Heart right ventricle (tissue), 16 donors: ENCODE results near the gene PACS1. TPM values are rescaled to one million over a fixed set of nuclear protein-coding genes. Genes with fewer than 3 reads are reported as not detected.

Experiments
- ATAC-seq, 8 donors: fragments of 200-7000 bp; cut with Tn5 transposase; one replicate each; pipeline ENCODE4 v1.9.1; 2020; ENCODE audit warnings: mild to moderate bottlenecking in 8 of 8, moderate library complexity in 8 of 8, moderate number of reproducible peaks in 1 of 8
- DNase-seq, 2 donors: peaks; one replicate each; pipeline ENCODE4 v3.0.0-alpha.2; 2020
- H3K27ac ChIP-seq, 10 donors: fragments of 200-600 bp; sonication (generic) in 2 of 10; one replicate each; pipeline versions ENCODE4 v1.5.0 to v1.8.0; 2020 to 2022; ENCODE audit warnings: mild to moderate bottlenecking in 3 of 10
- H3K27me3 ChIP-seq, 7 donors: fragments of 200-600 bp; one replicate each; pipeline ENCODE4 v1.8.0; 2021 to 2022; ENCODE audit warnings: mild to moderate bottlenecking in 2 of 7
- H3K36me3 ChIP-seq, 9 donors: fragments of 200-600 bp; sonication (generic) in 1 of 9; one replicate each; pipeline versions ENCODE4 v1.5.0 to v1.8.0; 2020 to 2022; ENCODE audit warnings: mild to moderate bottlenecking in 2 of 9
- H3K4me1 ChIP-seq, 9 donors: fragments of 200-600 bp; sonication (generic) in 1 of 9; one replicate each; pipeline versions ENCODE4 v1.5.0 to v1.8.0; 2020 to 2022; ENCODE audit warnings: mild to moderate bottlenecking in 4 of 9
- H3K4me3 ChIP-seq, 10 donors: fragments of 200-600 bp; sonication (generic) in 2 of 10; one replicate each; pipeline versions ENCODE4 v1.5.0 to v1.8.0; 2020 to 2022; ENCODE audit warnings: mild to moderate bottlenecking in 7 of 10, moderate library complexity in 2 of 10
- H3K9me3 ChIP-seq, 11 donors: fragments of 200-600 bp in 10 of 11; sonication (generic) in 2 of 11; one replicate each; pipeline versions ENCODE4 v1.5.0 to v1.8.0; 2013 to 2022; ENCODE audit warnings: mild to moderate bottlenecking in 2 of 11, control low read depth in 1 of 11, moderate library complexity in 1 of 11
- CTCF ChIP-seq, 9 donors: fragments of 200-600 bp; sonication (generic) in 2 of 9; IDR thresholded peaks; one replicate each; pipeline versions ENCODE4 v1.5.0 to v1.8.0; 2021 to 2022; ENCODE audit warnings: antibody characterized with exemption in 9 of 9, mild to moderate bottlenecking in 5 of 9, moderate library complexity in 1 of 9
- WGBS, 2 donors: extraction: QIAGEN DNeasy Blood & Tissue Kit; methylation state at CpG; one replicate each; pipeline ENCODE4 v1.1.7; 2013; ENCODE audit warnings: inconsistent platforms in 1 of 2; 5-methylcytosine and 5-hydroxymethylcytosine counted together
- intact Hi-C, 10 donors: fragments of 100-400 bp; cut with DNase I; formaldehyde crosslinking; loops; one replicate each; pipeline versions ENCODE4 v1.11.1 to v1.14.2; 2022
- polyA plus RNA-seq, 2 donors: library from polyadenylated mRNA; stranded (reverse); fragments of 200-250 nt; gene quantifications; one replicate each; pipeline ENCODE4 v1.2.3, GENCODE V29; 2013
- total RNA-seq, 10 donors: library from RNA; stranded (reverse); fragmentation: NEBNext Ultra II Directional in 3 of 10; extraction: Animal tissue kit (Norgen Biotek cat#: 25700) in 3 of 10; gene quantifications; one replicate each; pipeline versions ENCODE4 v1.2.1 to v1.2.4, GENCODE V29; 2021 to 2023
- donor health status: Arrhythmogenic right ventricular cardiomyopathy.
- donor health status: ischemic (EF 13 %, LVEDD 7.1; RV severe dilation, severe dysfunction).
- donor health status: healthy with polysubstance abuse.
- donor health status: DM: no; HTN: yes; CAD: no.
- donor health status: DM: no; HTN: no; CAD: no.
- donor health status: ischemic (EF 25% LVEDD 6.9; RV normal size, moderate dysfunction).
- donor health status: ischemic (EF 25% LVEDD 5.7; RV mildly dilated, moderate dysfunction).
- donor health status: healthy.
- donor health status: DM: yes; HTN: yes; CAD: no.
- donor health status: Ischemic cardiomyopathy.
- donor health status: ischemic (EF 35%, LVEDD 5.7; RV mildly dilated, moderate dysfunction).
- donor health status: nonischemic (EF 11% LVEDD 7.7; RV severe dilation, severe dysfunction).
- donor health status: DM: yes; HTN: yes; CAD: no.
- donor health status: PGD.
- donor health status: ischemic (EF 29% LVEDD 5.4; RV normal size, mild dysfunction).
- donor health status: nonischemic (EF 23%, LVEDD 6.1; RV moderate dilation, normal function).

The PACS1 gene
- total and polyA plus RNA-seq, 12 donors: 24.1 to 121 (median 69.7) TPM

- no peak for TF ChIP-seq CTCF (IDR thresholded peaks at IDR 0.05)
- intact Hi-C loops: no loop called here
- ATAC-seq (peak in 1 of 8 donors; percentile 49), DNase-seq (no peak)
- peaks cover 0 to 13% (median 0%) of the 10 kb centered on the region in 9 donors for H3K4me1 ChIP-seq
- 80 to 83% methylated on average over 4 of the region's 4 CpGs for WGBS, 2 donors
- no peaks in the 10 kb centered on the region for H3K27me3 ChIP-seq
- no peak overlapping the region for H3K27ac ChIP-seq
- no peak overlapping the region for H3K4me3 ChIP-seq
- peaks cover 0 to 4% (median 0%) of the 10 kb centered on the region in 11 donors for H3K9me3 ChIP-seq
- H3K36me3 ChIP-seq: peaks cover 0 to 6% (median 0%) of the 10 kb centered on the region in 9 donors
These were observed 114.7 kb downstream of the PACS1 start for GRCh38 chr11:66184728-66185127.

GRCh38 chr11:66186470-66186869 is 116.4 kb downstream of the PACS1 start:
- DNase-seq: no peak
- intact Hi-C loops: no loop called here
- H3K27me3 ChIP-seq: no peaks in the 10 kb centered on the region
- peaks cover 0 to 11% (median 0%) of the 10 kb centered on the region in 9 donors for H3K36me3 ChIP-seq
- WGBS, 2 donors: 90 to 95% methylated on average over 6 of the region's 6 CpGs
- H3K4me3 ChIP-seq: no peak overlapping the region
- H3K4me1 ChIP-seq: peaks cover 0 to 13% (median 0%) of the 10 kb centered on the region in 9 donors
- no peak for TF ChIP-seq CTCF (IDR thresholded peaks at IDR 0.05)
- peak in 2 of 8 donors; percentile 32 to 56 for ATAC-seq
- H3K9me3 ChIP-seq: peaks cover 0 to 9% (median 0%) of the 10 kb centered on the region in 11 donors
- no peak overlapping the region for H3K27ac ChIP-seq

GRCh38 chr11:66187453-66187852 is 117.4 kb downstream of the PACS1 start:
- Histone ChIP-seq H3K4me1 (peaks cover 0 to 14% (median 6%) of the 10 kb centered on the region in 9 donors), H3K9me3 (peaks cover 0 to 9% (median 0%) of the 10 kb centered on the region in 11 donors), H3K4me3 (no peak overlapping the region), H3K27ac (no peak overlapping the region), H3K27me3 (no peaks in the 10 kb centered on the region), H3K36me3 (peaks cover 0 to 11% (median 0%) of the 10 kb centered on the region in 9 donors)
- WGBS, 2 donors: 92 to 97% methylated on average over 4 of the region's 4 CpGs
- TF ChIP-seq CTCF (IDR thresholded peaks at IDR 0.05): no peak
- ATAC-seq (no peak), DNase-seq (no peak)
- intact Hi-C loops: no loop called here

GRCh38 chr11:66188580-66188979 is 118.5 kb downstream of the PACS1 start:
- H3K27ac ChIP-seq: no peak overlapping the region
- intact Hi-C loops: no loop called here
- no peaks in the 10 kb centered on the region for H3K27me3 ChIP-seq
- ATAC-seq (no peak), DNase-seq (no peak)
- peaks cover 0 to 9% (median 0%) of the 10 kb centered on the region in 11 donors for H3K9me3 ChIP-seq
- H3K4me3 ChIP-seq: no peak overlapping the region
- peaks cover 0 to 15% (median 4%) of the 10 kb centered on the region in 9 donors for H3K36me3 ChIP-seq
- TF ChIP-seq CTCF (IDR thresholded peaks at IDR 0.05): no peak
- H3K4me1 ChIP-seq: peaks cover 0 to 16% (median 7%) of the 10 kb centered on the region in 9 donors
- WGBS, 2 donors: 82 to 83% methylated on average over 3 of the region's 3 CpGs
